Loucy (cell line): Measurements from ENCODE around the gene OR5K3.

Experiments used
- EZH2phosphoT487 ChIP-seq: fragments of 200-600 bp; IDR thresholded peaks from 2 replicates; pipeline ENCODE4 v1.6.1; 2018; ENCODE audit warnings: antibody characterized with exemption, mild to moderate bottlenecking, moderate library complexity, borderline replicate concordance
- TF ChIP-seq, protein P1 (sequence below): fragments of 200-600 bp; sonication (generic); conservative IDR thresholded peaks from 2 replicates; pipeline ENCODE4 v1.5.1; 2014; ENCODE audit warnings: mild to moderate bottlenecking, antibody characterized with exemption, low read length

DNA sequence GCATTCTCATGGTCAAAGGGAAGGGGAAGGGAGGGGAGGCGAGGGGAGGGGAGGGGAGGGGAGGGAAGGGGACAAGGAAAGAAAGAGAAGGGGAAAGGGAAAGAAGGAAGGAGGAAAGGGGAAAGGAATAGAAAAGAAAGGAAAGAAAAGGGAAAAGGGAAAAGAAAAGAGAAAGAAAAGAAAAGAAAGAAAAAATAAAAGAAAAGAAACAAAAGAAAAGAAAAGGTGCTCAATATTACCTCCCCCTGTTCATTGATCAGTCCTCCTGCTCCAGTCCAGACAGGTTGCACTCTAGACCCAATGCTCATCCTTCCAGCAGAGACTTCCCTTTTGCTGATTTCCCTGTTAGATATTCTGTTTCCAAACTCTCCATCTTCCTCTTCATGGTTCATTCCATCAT lies 18.0 kb upstream of the OR5K3 start:
- TF ChIP-seq, protein P1, sequence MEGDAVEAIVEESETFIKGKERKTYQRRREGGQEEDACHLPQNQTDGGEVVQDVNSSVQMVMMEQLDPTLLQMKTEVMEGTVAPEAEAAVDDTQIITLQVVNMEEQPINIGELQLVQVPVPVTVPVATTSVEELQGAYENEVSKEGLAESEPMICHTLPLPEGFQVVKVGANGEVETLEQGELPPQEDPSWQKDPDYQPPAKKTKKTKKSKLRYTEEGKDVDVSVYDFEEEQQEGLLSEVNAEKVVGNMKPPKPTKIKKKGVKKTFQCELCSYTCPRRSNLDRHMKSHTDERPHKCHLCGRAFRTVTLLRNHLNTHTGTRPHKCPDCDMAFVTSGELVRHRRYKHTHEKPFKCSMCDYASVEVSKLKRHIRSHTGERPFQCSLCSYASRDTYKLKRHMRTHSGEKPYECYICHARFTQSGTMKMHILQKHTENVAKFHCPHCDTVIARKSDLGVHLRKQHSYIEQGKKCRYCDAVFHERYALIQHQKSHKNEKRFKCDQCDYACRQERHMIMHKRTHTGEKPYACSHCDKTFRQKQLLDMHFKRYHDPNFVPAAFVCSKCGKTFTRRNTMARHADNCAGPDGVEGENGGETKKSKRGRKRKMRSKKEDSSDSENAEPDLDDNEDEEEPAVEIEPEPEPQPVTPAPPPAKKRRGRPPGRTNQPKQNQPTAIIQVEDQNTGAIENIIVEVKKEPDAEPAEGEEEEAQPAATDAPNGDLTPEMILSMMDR, result no peak
- TF ChIP-seq EZH2phosphoT487, result no peak
